Measurements from ENCODE around the gene PCDH9. TPM values are rescaled to one million over a fixed set of nuclear protein-coding genes. Genes with fewer than 3 reads are reported as not detected.

Gene PCDH9
- total RNA-seq, 1 experiment from 2014 or later: 4.2 TPM

GRCh38 chr13:67106502-67107057 is 123.6 kb downstream of the PCDH9 start:
- Histone ChIP-seq H3K4me1 (ENCODE audit: control insufficient read depth, insufficient read depth, low read length) (no peaks in the 10 kb centered on the region), H3K9me3 (ENCODE audit: control insufficient read depth, insufficient read depth, low read depth, low read length) (no peaks in the 10 kb centered on the region), H3K4me3 (ENCODE audit: low read depth in 2 of 2, low read length in 2 of 2) (no peak overlapping the region), H3K27me3 (ENCODE audit: control insufficient read depth, insufficient read depth, low read length) (no peaks in the 10 kb centered on the region), H3K27ac (ENCODE audit: low read length) (no peak overlapping the region), H3K36me3 (ENCODE audit: control insufficient read depth, insufficient read depth, low read length) (no peaks in the 10 kb centered on the region)
- no peak for ATAC-seq
- intact Hi-C loops (cut with micrococcal nuclease; ENCODE audit: unreplicated experiment): no loop called here
- POLR2A ChIA-PET: no interaction called here
- DNase-seq (ENCODE audit: low read depth, low spot score): no peak
- in situ Hi-C loops (cut with HindIII; ENCODE audit: low pct_unique_long_range_greater_than_20kb, low sequenced_read_pairs): no loop called here
- CTCF ChIA-PET: no interaction called here
- TF ChIP-seq TCF7L2 (IDR thresholded peaks at IDR 0.05; ENCODE audit: low read depth, low read length) (no peak), POLR2AphosphoS5 (IDR thresholded peaks at IDR 0.05; ENCODE audit: low read depth, low read length) (no peak), SIN3A (IDR thresholded peaks at IDR 0.05; ENCODE audit: borderline replicate concordance, insufficient read depth, low read depth, low read length) (no peak), CTCF (IDR thresholded peaks at IDR 0.05) (no peak), REST (IDR thresholded peaks at IDR 0.05; ENCODE audit: insufficient read depth in 1 of 2, low read depth in 2 of 2, low read length in 1 of 2) (no peak)
- no TSS peak for BruUV-seq (replicated peaks)

GRCh38 chr13:67101730-67102467 is 128.2 kb downstream of the PCDH9 start:
- H3K27me3 ChIP-seq (ENCODE audit: control insufficient read depth, insufficient read depth, low read length): no peaks in the 10 kb centered on the region
- no peak overlapping the region for H3K27ac ChIP-seq (ENCODE audit: low read length)
- intact Hi-C loops (cut with micrococcal nuclease; ENCODE audit: unreplicated experiment): no loop called here
- H3K9me3 ChIP-seq (ENCODE audit: control insufficient read depth, insufficient read depth, low read depth, low read length): no peaks in the 10 kb centered on the region
- BruUV-seq (replicated peaks): no TSS peak
- TF ChIP-seq POLR2AphosphoS5 (IDR thresholded peaks at IDR 0.05; ENCODE audit: low read depth, low read length) (no peak), CTCF (IDR thresholded peaks at IDR 0.05) (no peak), REST (IDR thresholded peaks at IDR 0.05; ENCODE audit: insufficient read depth in 1 of 2, low read depth in 2 of 2, low read length in 1 of 2) (no peak), SIN3A (IDR thresholded peaks at IDR 0.05; ENCODE audit: borderline replicate concordance, insufficient read depth, low read depth, low read length) (no peak), TCF7L2 (IDR thresholded peaks at IDR 0.05; ENCODE audit: low read depth, low read length) (no peak)
- in situ Hi-C loops (cut with HindIII; ENCODE audit: low pct_unique_long_range_greater_than_20kb, low sequenced_read_pairs): no loop called here
- ATAC-seq (no peak), DNase-seq (ENCODE audit: low read depth, low spot score) (no peak)
- no peaks in the 10 kb centered on the region for H3K36me3 ChIP-seq (ENCODE audit: control insufficient read depth, insufficient read depth, low read length)
- ChIA-PET POLR2A (no interaction called here), CTCF (no interaction called here)
- H3K4me1 ChIP-seq (ENCODE audit: control insufficient read depth, insufficient read depth, low read length): no peaks in the 10 kb centered on the region
- no peak overlapping the region for H3K4me3 ChIP-seq (ENCODE audit: low read depth in 2 of 2, low read length in 2 of 2)
